ENCODE data around the gene MICAL2. TPM values are rescaled to one million over a fixed set of nuclear protein-coding genes. Genes with fewer than 3 reads are reported as not detected.
A peak's percentile ranks its signal among the peaks of the same experiment; 100 is the strongest.

MICAL2 gene
- total RNA-seq, 1 experiment from 2014 or later, result 247 TPM

GRCh38 chr11:12084256-12084655, 26.1 kb upstream of the MICAL2 start:
- Histone ChIP-seq H3K27me3 (replicated peaks; ENCODE audit: control insufficient read depth, insufficient read depth, low read length) (no peaks in the 10 kb centered on the region), H3K36me3 (ENCODE audit: control insufficient read depth, insufficient read depth, low read length) (no peaks in the 10 kb centered on the region), H3K9me3 (no peaks in the 10 kb centered on the region), H3K4me1 (peaks cover 48% of the 10 kb centered on the region), H3K4me3 (ENCODE audit: low read depth, low read length) (no peak overlapping the region)
- ChIA-PET POLR2A (no interaction called here), CTCF (no interaction called here)
- no TSS peak for BruUV-seq (replicated peaks)
- H3K36me3 Mint-ChIP-seq (ENCODE audit: insufficient read depth, unreplicated experiment), result no peaks in the 10 kb centered on the region
- H3K4me3 Mint-ChIP-seq (ENCODE audit: unreplicated experiment), result no peak overlapping the region
- no peak for DNase-seq
- H3K4me1 Mint-ChIP-seq (ENCODE audit: low read depth, unreplicated experiment), result peaks cover 40% of the 10 kb centered on the region
- no peaks in the 10 kb centered on the region for H3K27me3 Mint-ChIP-seq (ENCODE audit: insufficient read depth, unreplicated experiment)
- TF ChIP-seq CTCF (IDR thresholded peaks at IDR 0.05; ENCODE audit: insufficient read depth in 1 of 2, low read depth in 1 of 2, low read length in 1 of 2, severe bottlenecking in 1 of 2, unreplicated experiment in 1 of 2), result no peak
- peaks cover 5% of the 10 kb centered on the region for H3K9me3 Mint-ChIP-seq (ENCODE audit: unreplicated experiment)
- no peak overlapping the region for H3K27ac Mint-ChIP-seq (ENCODE audit: unreplicated experiment)
- intact Hi-C loops (cut with micrococcal nuclease; ENCODE audit: unreplicated experiment), result no loop called here

GRCh38 chr11:12085371-12086251, 24.8 kb upstream of the MICAL2 start:
- H3K4me3 ChIP-seq (ENCODE audit: low read depth, low read length), result no peak overlapping the region
- CTCF ChIA-PET, result interaction anchor here (0.6 to 3.3 kb wide), 9 partner anchors 17 to 205 kb away, joined by 3 to 21 read pairs (median 4); no protein-coding TSS in a partner anchor
- H3K27ac Mint-ChIP-seq (ENCODE audit: unreplicated experiment), result peak overlapping the region; percentile 78
- peaks cover 5% of the 10 kb centered on the region for H3K9me3 Mint-ChIP-seq (ENCODE audit: unreplicated experiment)
- BruUV-seq (replicated peaks), result TSS peak; percentile 43
- POLR2A ChIA-PET, result interaction anchor here (2.6 kb wide), 1 partner anchor 19 kb away, joined by 13 read pairs; no protein-coding TSS in a partner anchor
- H3K4me1 ChIP-seq, result peaks cover 56% of the 10 kb centered on the region
- DNase-seq, result peak; percentile 43 to 45
- no peaks in the 10 kb centered on the region for H3K27me3 ChIP-seq (replicated peaks; ENCODE audit: control insufficient read depth, insufficient read depth, low read length)
- no peaks in the 10 kb centered on the region for H3K27me3 Mint-ChIP-seq (ENCODE audit: insufficient read depth, unreplicated experiment)
- no peaks in the 10 kb centered on the region for H3K36me3 ChIP-seq (ENCODE audit: control insufficient read depth, insufficient read depth, low read length)
- no peak for TF ChIP-seq CTCF (IDR thresholded peaks at IDR 0.05; ENCODE audit: insufficient read depth in 1 of 2, low read depth in 1 of 2, low read length in 1 of 2, severe bottlenecking in 1 of 2, unreplicated experiment in 1 of 2)
- peak overlapping the region; percentile 47 for H3K4me3 Mint-ChIP-seq (ENCODE audit: unreplicated experiment)
- H3K9me3 ChIP-seq, result no peaks in the 10 kb centered on the region
- intact Hi-C loops (cut with micrococcal nuclease; ENCODE audit: unreplicated experiment), result loop anchor here (1.0 to 2.0 kb wide), 2 partner anchors 19 to 39 kb away; no protein-coding TSS in a partner anchor
- H3K36me3 Mint-ChIP-seq (ENCODE audit: insufficient read depth, unreplicated experiment), result no peaks in the 10 kb centered on the region
- peaks cover 47% of the 10 kb centered on the region for H3K4me1 Mint-ChIP-seq (ENCODE audit: low read depth, unreplicated experiment)

GRCh38 chr11:12086271-12087074, 23.9 kb upstream of the MICAL2 start:
- ChIA-PET POLR2A (interaction anchor here (2.6 kb wide), 1 partner anchor 20 kb away, joined by 13 read pairs; no protein-coding TSS in a partner anchor), CTCF (interaction anchor here (0.8 to 3.3 kb wide), 11 partner anchors 15 to 195 kb away, joined by 3 to 21 read pairs (median 4); partner anchors contain the start of gene MICAL2)
- H3K36me3 ChIP-seq (ENCODE audit: control insufficient read depth, insufficient read depth, low read length), result no peaks in the 10 kb centered on the region
- H3K27me3 ChIP-seq (replicated peaks; ENCODE audit: control insufficient read depth, insufficient read depth, low read length), result no peaks in the 10 kb centered on the region
- intact Hi-C loops (cut with micrococcal nuclease; ENCODE audit: unreplicated experiment), result loop anchor here (1.0 to 2.0 kb wide), 2 partner anchors 20 to 40 kb away; no protein-coding TSS in a partner anchor
- TSS peak; percentile 45 for BruUV-seq (replicated peaks)
- Mint-ChIP-seq H3K9me3 (ENCODE audit: unreplicated experiment) (peaks cover 7% of the 10 kb centered on the region), H3K4me1 (ENCODE audit: low read depth, unreplicated experiment) (peaks cover 52% of the 10 kb centered on the region), H3K4me3 (ENCODE audit: unreplicated experiment) (peak overlapping the region; percentile 47), H3K27me3 (ENCODE audit: insufficient read depth, unreplicated experiment) (no peaks in the 10 kb centered on the region), H3K27ac (ENCODE audit: unreplicated experiment) (peak overlapping the region; percentile 78), H3K36me3 (ENCODE audit: insufficient read depth, unreplicated experiment) (no peaks in the 10 kb centered on the region)
- no peak for TF ChIP-seq CTCF (IDR thresholded peaks at IDR 0.05; ENCODE audit: insufficient read depth in 1 of 2, low read depth in 1 of 2, low read length in 1 of 2, severe bottlenecking in 1 of 2, unreplicated experiment in 1 of 2)
- no peak overlapping the region for H3K4me3 ChIP-seq (ENCODE audit: low read depth, low read length)
- peak; percentile 32 to 40 for DNase-seq
- H3K4me1 ChIP-seq, result peaks cover 64% of the 10 kb centered on the region
- no peaks in the 10 kb centered on the region for H3K9me3 ChIP-seq

Measured in Caco-2 (cell line).